Smooth muscle cell (in vitro differentiated cells): ENCODE data around the gene FICD. TPM values are rescaled to one million over a fixed set of nuclear protein-coding genes. Genes with fewer than 3 reads are reported as not detected.

Source experiments
- DNase-seq: peaks from one replicate; lab custom pipeline; 2025; ENCODE audit not compliant: unreplicated experiment; lab: John Stamatoyannopoulos, UW
- H2AFZ ChIP-seq: fragments of 200-600 bp; sonication (generic); 2 replicates; pipeline ENCODE4 v1.6.0; 2016; ENCODE audit warnings: antibody characterized with exemption, low read depth, mild to moderate bottlenecking
- H3F3A ChIP-seq: fragments of 200-600 bp; sonication (generic); 2 replicates; pipeline ENCODE4 v1.6.0; 2017; ENCODE audit warnings: antibody characterized with exemption, low read depth
- H3K27ac ChIP-seq: fragments of 200-600 bp; sonication (generic); 2 replicates; pipeline ENCODE4 v1.5.1; 2016; ENCODE audit warnings: low read depth, mild to moderate bottlenecking
- H3K27me3 ChIP-seq: fragments of 200-600 bp; sonication (generic); 2 replicates; pipeline ENCODE4 v1.6.1; 2016; ENCODE audit warnings: low read depth, mild to moderate bottlenecking
- H3K36me3 ChIP-seq: fragments of 200-600 bp; sonication (generic); 2 replicates; pipeline ENCODE4 v1.5.1; 2016; ENCODE audit warnings: low read depth
- H3K4me1 ChIP-seq: fragments of 200-600 bp; sonication (generic); 2 replicates; pipeline ENCODE4 v1.5.1; 2016; ENCODE audit warnings: low read depth
- H3K4me2 ChIP-seq: fragments of 200-600 bp; sonication (generic); 2 replicates; pipeline ENCODE4 v1.6.0; 2016; ENCODE audit warnings: mild to moderate bottlenecking
- H3K4me3 ChIP-seq: fragments of 200-600 bp; sonication (generic); 2 replicates; pipeline ENCODE4 v1.5.1; 2016; ENCODE audit warnings: mild to moderate bottlenecking
- H3K79me2 ChIP-seq: fragments of 200-600 bp; sonication (generic); 2 replicates; pipeline ENCODE4 v1.6.0; 2016; ENCODE audit warnings: low read depth, mild to moderate bottlenecking
- H3K9ac ChIP-seq: fragments of 200-600 bp; sonication (generic); 2 replicates; pipeline ENCODE4 v1.6.0; 2016; ENCODE audit warnings: low read depth
- H3K9me3 ChIP-seq: fragments of 200-600 bp; sonication (generic); replicated peaks from 2 replicates; pipeline ENCODE4 v1.5.1; 2016; ENCODE audit warnings: low read depth
- H4K20me1 ChIP-seq: fragments of 200-600 bp; sonication (generic); 2 replicates; pipeline ENCODE4 v1.6.0; 2016; ENCODE audit warnings: low read depth
- CTCF ChIP-seq: fragments of 200-600 bp; sonication (generic); IDR thresholded peaks from 2 replicates; pipeline ENCODE4 v1.5.1; 2017; ENCODE audit warnings: borderline replicate concordance, mild to moderate bottlenecking, antibody characterized with exemption; ENCODE audit not compliant: insufficient read depth, poor library complexity, severe bottlenecking
- WGBS: methylation state at CpG from one replicate; pipeline ENCODE4 v1.1.7; 2016; ENCODE audit warnings: low lambda C conversion rate; 5-methylcytosine and 5-hydroxymethylcytosine counted together
- polyA plus RNA-seq: library from polyadenylated mRNA; unstranded; fragments of >200 nt; fragmentation: Nextera tagmentation; extraction: Ambion mirVana; gene quantifications from 2 replicates; pipeline ENCODE4 v1.2.1, GENCODE V29; 2016
- total RNA-seq: library from RNA; depleted of rRNA; stranded (reverse); fragments of >200 nt; gene quantifications from 2 replicates; pipeline ENCODE4 v1.2.3, GENCODE V29; 2014

The FICD gene
- total and polyA plus RNA-seq, 2 experiments from 2014 or later, result 6.8 to 7.5 TPM

DNA sequence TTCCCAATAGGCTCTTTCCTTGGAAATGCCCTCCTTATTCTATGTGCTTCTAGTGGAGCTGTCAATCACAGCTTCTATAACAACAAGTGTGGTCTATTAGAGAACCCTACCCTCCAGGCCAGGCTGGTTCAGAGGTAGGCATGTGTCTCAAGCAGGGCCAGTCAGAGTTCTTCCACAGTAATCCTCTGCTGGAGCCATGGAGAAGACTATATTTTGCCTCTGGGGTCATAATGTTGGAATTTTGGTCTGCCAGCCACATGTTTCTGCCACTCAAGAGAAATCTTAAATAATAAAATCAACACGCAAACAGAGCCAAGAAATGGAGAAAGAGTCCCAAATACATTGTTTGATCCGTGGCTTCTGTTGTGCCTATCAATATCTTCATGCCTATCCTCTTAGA is 23.8 kb upstream of the FICD start:
- Histone ChIP-seq H3K4me1 (no peaks in the 10 kb centered on the region), H3K79me2 (no peaks in the 10 kb centered on the region), H3K9ac (no peak overlapping the region), H4K20me1 (no peaks in the 10 kb centered on the region), H3K27ac (no peak overlapping the region), H3K4me3 (no peak overlapping the region), H3K27me3 (peaks cover 17% of the 10 kb centered on the region), H3K4me2 (no peak overlapping the region), H3F3A (no peaks in the 10 kb centered on the region), H2AFZ (no peak overlapping the region), H3K36me3 (no peaks in the 10 kb centered on the region), H3K9me3 (no peaks in the 10 kb centered on the region)
- no peak for DNase-seq
- no peak for TF ChIP-seq CTCF
- 81% methylated on average over 2 of the region's 2 CpGs for WGBS

- Histone ChIP-seq H3K9me3 (no peaks in the 10 kb centered on the region), H3K27me3 (peaks cover 28% of the 10 kb centered on the region), H2AFZ (no peak overlapping the region), H3K9ac (no peak overlapping the region), H3K4me1 (no peaks in the 10 kb centered on the region), H3K27ac (no peak overlapping the region), H3F3A (no peaks in the 10 kb centered on the region), H4K20me1 (no peaks in the 10 kb centered on the region), H3K4me3 (no peak overlapping the region), H3K79me2 (no peaks in the 10 kb centered on the region), H3K36me3 (no peaks in the 10 kb centered on the region), H3K4me2 (no peak overlapping the region)
- TF ChIP-seq CTCF, result peak; percentile 75
- DNase-seq, result peak; percentile 2
- WGBS, result 48% methylated on average over 1 of the region's 1 CpG
Observed at GRCh38 chr12:108495054-108495453, 20.0 kb upstream of the FICD start.

DNA sequence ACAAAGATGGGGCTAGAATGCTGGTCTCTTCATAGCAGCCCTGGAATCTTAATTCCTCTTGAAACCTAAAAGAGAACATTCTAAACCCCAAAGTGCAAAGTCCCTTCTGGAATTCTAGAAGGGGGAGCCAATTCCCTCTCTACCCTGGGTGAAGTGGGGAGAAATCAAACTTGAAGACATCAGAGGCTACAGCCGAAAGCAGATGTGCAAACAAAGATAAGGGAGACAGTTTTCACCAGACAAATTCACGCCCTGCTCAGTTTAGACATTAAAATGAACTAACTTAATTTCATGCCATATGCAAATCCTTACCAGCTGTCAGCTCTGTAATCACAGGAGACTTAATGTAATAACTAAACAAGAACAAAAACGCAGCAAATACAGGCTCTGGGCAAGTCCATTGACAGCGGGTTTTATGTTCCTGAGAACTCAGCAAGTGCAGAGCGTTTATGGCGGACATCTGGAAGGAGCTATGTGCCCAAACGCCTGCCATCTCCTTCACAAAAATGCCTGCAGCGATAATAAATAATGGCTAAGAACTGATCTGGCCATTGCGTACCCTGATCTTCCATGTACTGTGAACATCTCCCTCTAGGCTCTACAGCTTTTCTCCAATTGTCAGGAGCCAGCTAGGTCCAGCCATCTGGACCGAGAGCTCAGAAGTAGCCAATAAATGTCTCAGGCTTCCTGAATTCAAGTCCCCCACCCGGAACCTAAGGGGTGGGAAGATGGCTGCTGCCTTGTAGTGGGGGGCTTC is 19.1 kb upstream of the FICD start:
- no peak for DNase-seq
- Histone ChIP-seq H2AFZ (no peak overlapping the region), H3K9ac (no peak overlapping the region), H3K36me3 (no peaks in the 10 kb centered on the region), H3K4me2 (no peak overlapping the region), H3K27me3 (peaks cover 28% of the 10 kb centered on the region), H3K79me2 (no peaks in the 10 kb centered on the region), H3K27ac (no peak overlapping the region), H3K9me3 (no peaks in the 10 kb centered on the region), H3F3A (no peaks in the 10 kb centered on the region), H3K4me3 (no peak overlapping the region), H3K4me1 (no peaks in the 10 kb centered on the region), H4K20me1 (no peaks in the 10 kb centered on the region)
- 88% methylated on average over 11 of the region's 11 CpGs for WGBS
- no peak for TF ChIP-seq CTCF

DNA sequence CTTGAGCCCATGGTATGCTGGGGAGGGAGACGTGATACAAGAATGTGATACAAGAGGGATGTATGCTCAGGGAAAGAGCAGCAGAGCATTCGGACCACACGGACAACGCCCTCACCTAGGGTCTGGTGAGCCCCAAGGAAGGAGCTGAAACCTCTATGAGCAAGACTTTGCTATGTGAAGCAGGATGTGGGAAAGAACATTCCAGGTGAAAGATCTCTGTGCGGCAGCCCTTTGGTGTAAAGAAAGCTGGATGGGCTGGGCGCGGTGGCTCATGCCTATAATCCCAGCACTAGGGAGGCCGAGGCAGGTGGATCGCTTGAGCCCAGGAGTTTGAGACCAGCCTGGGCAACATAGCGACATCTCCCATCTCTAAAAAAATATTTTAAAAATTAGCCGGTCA is 16.9 kb upstream of the FICD start:
- Histone ChIP-seq H2AFZ (no peak overlapping the region), H3K4me3 (no peak overlapping the region), H4K20me1 (no peaks in the 10 kb centered on the region), H3K27ac (no peak overlapping the region), H3K4me2 (no peak overlapping the region), H3K79me2 (no peaks in the 10 kb centered on the region), H3K9ac (no peak overlapping the region), H3F3A (no peaks in the 10 kb centered on the region), H3K4me1 (no peaks in the 10 kb centered on the region), H3K27me3 (peaks cover 14% of the 10 kb centered on the region), H3K9me3 (no peaks in the 10 kb centered on the region), H3K36me3 (no peaks in the 10 kb centered on the region)
- WGBS, result 86% methylated on average over 11 of the region's 11 CpGs
- no peak for DNase-seq
- no peak for TF ChIP-seq CTCF
